GM12878 (cell line): ENCODE measurements around the gene BTBD9. TPM values are rescaled to one million over a fixed set of nuclear protein-coding genes. Genes with fewer than 3 reads are reported as not detected.

ENCODE experiments used
- ATAC-seq: fragments of 200-7000 bp; cut with Tn5 transposase; 3 replicates; pipeline ENCODE4 v1.9.1; 2020; ENCODE audit warnings: mild to moderate bottlenecking, moderate library complexity
- BruUV-seq: library from RNA; stranded (reverse); fragments of 400-500 nt; replicated peaks from 2 replicates; lab custom pipeline; 2021; lab: Mats Ljungman, UMichigan
- CTCF ChIA-PET: fragments of 300-600 bp; sonication (Branson Sonifier 250); formaldehyde crosslinking; extraction: SDS; loops from one replicate; lab custom pipeline; 2021; ENCODE audit warnings: inconsistent platforms; lab: Yijun Ruan, JAX
- POLR2A ChIA-PET: fragments of 350-600 bp; formaldehyde crosslinking; extraction: SDS; loops from one replicate; lab custom pipeline; 2021; ENCODE audit warnings: inconsistent platforms; lab: Charles Lee
- RAD21 ChIA-PET: fragments of 300-600 bp; sonication (Branson Sonifier 250); formaldehyde crosslinking; loops from one replicate; lab custom pipeline; 2023; ENCODE audit warnings: antibody characterized with exemption; ENCODE audit not compliant: unreplicated experiment; lab: Charles Lee
- SMC1A ChIA-PET: fragments of 300-600 bp; sonication (Branson Sonifier 250); formaldehyde crosslinking; loops from one replicate; lab custom pipeline; 2023; ENCODE audit not compliant: unreplicated experiment, uncharacterized antibody; lab: Charles Lee
- DNase-seq: peaks from one replicate; pipeline ENCODE4 v3.0.0-alpha.2; 2011; ENCODE audit warnings: low read depth, low spot score
- FAIRE-seq: peaks from 3 replicates; lab custom pipeline; 2011; peaks lifted over from hg19 to GRCh38; lab: Jason Lieb, UNC
- H2AFZ ChIP-seq: 2 replicates; pipeline ENCODE4 v1.6.0; 2011; ENCODE audit warnings: low read depth, low read length, control low read depth; ENCODE audit not compliant: control insufficient read depth
- H3K27ac ChIP-seq: 2 replicates; pipeline ENCODE4 v1.5.1; 2011; ENCODE audit warnings: control low read depth; ENCODE audit not compliant: control insufficient read depth, insufficient read depth
- H3K27me3 ChIP-seq, 2 experiments: replicated peaks in 1 of 2; 2 replicates each; pipeline versions ENCODE4 v1.6.0 to v1.6.1; 2011; ENCODE audit warnings: low read length in 1 of 2; ENCODE audit not compliant: control insufficient read depth in 2 of 2, insufficient read depth in 2 of 2
- H3K36me3 ChIP-seq, 2 experiments: 2 replicates each; pipeline ENCODE4 v1.5.1; 2011; ENCODE audit warnings: low read length in 1 of 2; ENCODE audit not compliant: control insufficient read depth in 2 of 2, insufficient read depth in 2 of 2
- H3K4me1 ChIP-seq: 2 replicates; pipeline ENCODE4 v1.6.1; 2011; ENCODE audit warnings: mild to moderate bottlenecking, low read length, moderate library complexity, mixed read lengths; ENCODE audit not compliant: control insufficient read depth, insufficient read depth
- H3K4me2 ChIP-seq: 2 replicates; pipeline ENCODE4 v1.6.0; 2011; ENCODE audit warnings: control low read depth; ENCODE audit not compliant: control insufficient read depth, insufficient read depth
- H3K4me3 ChIP-seq: fragments of 200-600 bp; sonication (generic); 2 replicates; pipeline ENCODE4 v1.5.1; 2016
- H3K79me2 ChIP-seq: 2 replicates; pipeline ENCODE4 v1.6.0; 2011; ENCODE audit warnings: low read length; ENCODE audit not compliant: control insufficient read depth, insufficient read depth
- H3K9ac ChIP-seq: 2 replicates; pipeline ENCODE4 v1.8.0; 2011; ENCODE audit warnings: low read length, control low read depth, mixed read lengths; ENCODE audit not compliant: control insufficient read depth, insufficient read depth
- H3K9me3 ChIP-seq: replicated peaks from 3 replicates; pipeline ENCODE4 v1.5.1; 2011; ENCODE audit warnings: mild to moderate bottlenecking, low read length; ENCODE audit not compliant: control insufficient read depth, insufficient read depth
- H4K20me1 ChIP-seq: 2 replicates; pipeline ENCODE4 v1.6.0; 2011; ENCODE audit not compliant: control insufficient read depth, insufficient read depth
- ATF3 ChIP-seq: IDR thresholded peaks from 2 replicates; pipeline ENCODE4 v1.6.1; 2011; ENCODE audit warnings: low read depth, mild to moderate bottlenecking, low read length, moderate library complexity, borderline replicate concordance; ENCODE audit errors: extremely low read depth
- CBFB ChIP-seq: IDR thresholded peaks from 2 replicates; pipeline ENCODE4 v1.6.1; 2016; ENCODE audit warnings: antibody characterized with exemption, low read depth
- CHD2 ChIP-seq: IDR thresholded peaks from 2 replicates; pipeline ENCODE4 v1.6.1; 2011; ENCODE audit warnings: low read depth, low read length, improper control_type of control experiment, borderline replicate concordance
- WGBS: methylation state at CpG from one replicate; pipeline ENCODE4 v1.1.6; 2016; ENCODE audit warnings: low lambda C conversion rate; ENCODE audit not compliant: insufficient replicate concordance, insufficient coverage; ENCODE audit errors: missing lambda C conversion rate; 5-methylcytosine and 5-hydroxymethylcytosine counted together
- in situ Hi-C: fragments of 300-500 bp; cut with MboI; formaldehyde crosslinking; loops from 9 replicates; pipeline ENCODE4 v1.14.3; 2018; ENCODE audit warnings: mixed read lengths
- intact Hi-C: fragments of 100-400 bp; cut with micrococcal nuclease; formaldehyde crosslinking; loops from one replicate; pipeline ENCODE4 v1.14.2; 2022; ENCODE audit not compliant: unreplicated experiment
- polyA plus RNA-seq, 11 experiments: library from polyadenylated mRNA; depleted of rRNA in 4 of 11; unstranded in 6 of 11; stranded (reverse) in 5 of 11; fragments of >200 nt; fragmentation: Nextera tagmentation in 4 of 11; fragmentation: Illumina TruSeq in 1 of 11; extraction: Ambion mirVana in 4 of 11; extraction: Trizol in 1 of 11; gene quantifications; 1 replicate in 1 of 11; 2 replicates in 10 of 11; pipeline versions ENCODE4 v1.2.1 to v1.2.3, GENCODE V29; 2011 to 2016; ENCODE audit warnings: inconsistent platforms in 2 of 11, missing spikeins in 2 of 11, low read depth in 1 of 11
- total RNA-seq, 4 experiments: library from RNA; depleted of rRNA in 3 of 4; stranded (reverse); fragments of >200 nt in 3 of 4; fragmentation: Illumina TruSeq in 1 of 4; extraction: Trizol in 1 of 4; gene quantifications; 2 replicates each; pipeline versions ENCODE4 v1.2.1 to v1.2.3, GENCODE V29; 2013 to 2021
- TF ChIP-seq, protein P1 (sequence below): fragments of 450-650 bp; IDR thresholded peaks from 2 replicates; pipeline ENCODE4 v1.6.1; 2017; ENCODE audit warnings: mild to moderate bottlenecking, moderate library complexity

Gene BTBD9
- total and polyA plus RNA-seq, 10 of the 15 experiments (the other 5 are each of a cell fraction or from before 2014, with no cell fraction given), result 0.22 to 8.6 (median 4.6) TPM

DNA sequence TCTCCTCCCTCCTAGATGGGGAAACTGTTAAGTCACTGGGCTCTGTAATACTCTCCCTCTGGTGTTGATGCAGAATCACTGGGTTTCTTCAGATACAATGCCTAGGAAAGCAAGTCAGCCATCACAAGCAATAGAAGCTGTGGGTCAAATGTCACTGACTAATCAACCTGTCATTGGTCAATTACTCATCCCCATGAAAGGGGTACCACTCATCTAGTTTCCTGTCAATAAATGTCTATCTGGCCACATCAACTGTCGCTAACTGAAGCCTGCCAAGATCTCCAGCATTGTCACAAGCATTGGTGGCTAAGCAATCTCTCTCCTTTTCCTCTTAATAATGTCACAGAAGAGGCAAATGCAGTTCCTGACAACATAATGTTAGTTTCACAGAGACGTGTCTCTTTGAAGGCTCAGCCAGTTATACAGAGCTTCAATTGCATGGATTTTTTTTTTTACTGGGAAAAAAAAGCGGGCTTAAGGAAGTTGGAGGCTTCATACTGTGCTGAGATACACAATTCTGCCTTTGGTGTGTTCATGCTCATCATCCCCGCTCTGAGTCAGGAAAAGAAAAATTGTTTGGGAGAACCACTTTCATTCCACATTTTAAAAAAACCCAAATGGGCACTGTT is 355.9 kb downstream of the BTBD9 start:
- H3K36me3 ChIP-seq, result no peaks in the 10 kb centered on the region
- no peaks in the 10 kb centered on the region for H3K27me3 ChIP-seq
- no TSS peak for BruUV-seq
- 77% methylated on average over 4 of the region's 4 CpGs for WGBS
- H3K9me3 ChIP-seq, result no peaks in the 10 kb centered on the region
- H3K79me2 ChIP-seq, result no peaks in the 10 kb centered on the region
- intact Hi-C loops, result no loop called here
- POLR2A ChIA-PET, result no interaction called here
- no peak overlapping the region for H3K9ac ChIP-seq
- SMC1A ChIA-PET, result no interaction called here
- H2AFZ ChIP-seq, result no peak overlapping the region
- CTCF ChIA-PET, result no interaction called here
- TF ChIP-seq, protein P1, sequence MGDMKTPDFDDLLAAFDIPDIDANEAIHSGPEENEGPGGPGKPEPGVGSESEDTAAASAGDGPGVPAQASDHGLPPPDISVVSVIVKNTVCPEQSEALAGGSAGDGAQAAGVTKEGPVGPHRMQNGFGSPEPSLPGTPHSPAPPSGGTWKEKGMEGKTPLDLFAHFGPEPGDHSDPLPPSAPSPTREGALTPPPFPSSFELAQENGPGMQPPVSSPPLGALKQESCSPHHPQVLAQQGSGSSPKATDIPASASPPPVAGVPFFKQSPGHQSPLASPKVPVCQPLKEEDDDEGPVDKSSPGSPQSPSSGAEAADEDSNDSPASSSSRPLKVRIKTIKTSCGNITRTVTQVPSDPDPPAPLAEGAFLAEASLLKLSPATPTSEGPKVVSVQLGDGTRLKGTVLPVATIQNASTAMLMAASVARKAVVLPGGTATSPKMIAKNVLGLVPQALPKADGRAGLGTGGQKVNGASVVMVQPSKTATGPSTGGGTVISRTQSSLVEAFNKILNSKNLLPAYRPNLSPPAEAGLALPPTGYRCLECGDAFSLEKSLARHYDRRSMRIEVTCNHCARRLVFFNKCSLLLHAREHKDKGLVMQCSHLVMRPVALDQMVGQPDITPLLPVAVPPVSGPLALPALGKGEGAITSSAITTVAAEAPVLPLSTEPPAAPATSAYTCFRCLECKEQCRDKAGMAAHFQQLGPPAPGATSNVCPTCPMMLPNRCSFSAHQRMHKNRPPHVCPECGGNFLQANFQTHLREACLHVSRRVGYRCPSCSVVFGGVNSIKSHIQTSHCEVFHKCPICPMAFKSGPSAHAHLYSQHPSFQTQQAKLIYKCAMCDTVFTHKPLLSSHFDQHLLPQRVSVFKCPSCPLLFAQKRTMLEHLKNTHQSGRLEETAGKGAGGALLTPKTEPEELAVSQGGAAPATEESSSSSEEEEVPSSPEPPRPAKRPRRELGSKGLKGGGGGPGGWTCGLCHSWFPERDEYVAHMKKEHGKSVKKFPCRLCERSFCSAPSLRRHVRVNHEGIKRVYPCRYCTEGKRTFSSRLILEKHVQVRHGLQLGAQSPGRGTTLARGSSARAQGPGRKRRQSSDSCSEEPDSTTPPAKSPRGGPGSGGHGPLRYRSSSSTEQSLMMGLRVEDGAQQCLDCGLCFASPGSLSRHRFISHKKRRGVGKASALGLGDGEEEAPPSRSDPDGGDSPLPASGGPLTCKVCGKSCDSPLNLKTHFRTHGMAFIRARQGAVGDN, result no peak
- TF ChIP-seq ATF3, result no peak
- TF ChIP-seq CBFB, result no peak
- TF ChIP-seq CHD2, result no peak
- H3K4me2 ChIP-seq, result no peak overlapping the region
- DNase-seq (no peak), ATAC-seq (no peak), FAIRE-seq (no peak)
- in situ Hi-C loops, result no loop called here
- RAD21 ChIA-PET, result no interaction called here
- H3K27ac ChIP-seq, result no peak overlapping the region
- H3K4me3 ChIP-seq, result no peak overlapping the region
- no peaks in the 10 kb centered on the region for H4K20me1 ChIP-seq
- H3K4me1 ChIP-seq, result no peaks in the 10 kb centered on the region
